ENCODE results near the gene MYL6B. TPM values are rescaled to one million over a fixed set of nuclear protein-coding genes. Genes with fewer than 3 reads are reported as not detected.
A peak's percentile ranks its signal among the peaks of the same experiment; 100 is the strongest.
"Not testable (repeated sequence)": the region's sequence is repeated elsewhere in the genome, so short reads cannot be mapped to it uniquely, and the experiment has no call there.

The MYL6B gene
- total RNA-seq, 3 donors from 2014 or later (not counting 1 experiment from before 2014, with no cell fraction given) = 6.7 to 8.9 (median 7.4) TPM

DNA sequence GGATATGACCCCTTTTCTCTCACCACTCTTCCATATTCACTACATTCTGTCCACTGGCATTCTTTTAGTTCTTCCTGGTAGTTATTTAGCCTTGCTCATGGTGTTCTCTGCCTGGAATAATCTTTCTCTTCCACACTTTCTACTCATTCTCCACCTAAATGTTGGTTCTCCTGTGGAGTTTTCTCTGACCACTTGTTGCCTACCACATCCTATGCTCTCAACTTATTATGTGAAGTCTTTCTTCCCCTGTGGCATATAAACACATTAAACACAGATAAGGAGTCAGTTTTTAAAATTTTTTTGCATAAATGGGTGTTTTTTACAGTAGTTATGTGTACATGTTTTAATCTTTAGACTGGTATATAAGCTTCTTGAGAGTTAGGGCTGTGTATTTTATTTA is 40.2 kb downstream of the MYL6B start:
- Mint-ChIP-seq H3K4me3 (peak overlapping the region; percentile 79), H3K4me1 (peaks cover 35 to 40% of the 10 kb centered on the region in 2 donors), H3K9me3 (no peaks in the 10 kb centered on the region), H3K27ac (peak overlapping the region; percentile 25 to 58), H3K27me3 (ENCODE audit: low read depth in 2 of 2) (no peaks in the 10 kb centered on the region), H3K36me3 (no peaks in the 10 kb centered on the region)
- TF ChIP-seq, protein P1, sequence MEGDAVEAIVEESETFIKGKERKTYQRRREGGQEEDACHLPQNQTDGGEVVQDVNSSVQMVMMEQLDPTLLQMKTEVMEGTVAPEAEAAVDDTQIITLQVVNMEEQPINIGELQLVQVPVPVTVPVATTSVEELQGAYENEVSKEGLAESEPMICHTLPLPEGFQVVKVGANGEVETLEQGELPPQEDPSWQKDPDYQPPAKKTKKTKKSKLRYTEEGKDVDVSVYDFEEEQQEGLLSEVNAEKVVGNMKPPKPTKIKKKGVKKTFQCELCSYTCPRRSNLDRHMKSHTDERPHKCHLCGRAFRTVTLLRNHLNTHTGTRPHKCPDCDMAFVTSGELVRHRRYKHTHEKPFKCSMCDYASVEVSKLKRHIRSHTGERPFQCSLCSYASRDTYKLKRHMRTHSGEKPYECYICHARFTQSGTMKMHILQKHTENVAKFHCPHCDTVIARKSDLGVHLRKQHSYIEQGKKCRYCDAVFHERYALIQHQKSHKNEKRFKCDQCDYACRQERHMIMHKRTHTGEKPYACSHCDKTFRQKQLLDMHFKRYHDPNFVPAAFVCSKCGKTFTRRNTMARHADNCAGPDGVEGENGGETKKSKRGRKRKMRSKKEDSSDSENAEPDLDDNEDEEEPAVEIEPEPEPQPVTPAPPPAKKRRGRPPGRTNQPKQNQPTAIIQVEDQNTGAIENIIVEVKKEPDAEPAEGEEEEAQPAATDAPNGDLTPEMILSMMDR (IDR thresholded peaks at IDR 0.05) = no peak
- Histone ChIP-seq H3K27me3 (ENCODE audit: control insufficient read depth, insufficient read depth, low read length) (no peaks in the 10 kb centered on the region), H3K27ac (ENCODE audit: low read length) (no peak overlapping the region), H3K36me3 (ENCODE audit: control insufficient read depth, insufficient read depth, low read length) (no peaks in the 10 kb centered on the region), H3K4me1 (ENCODE audit: control insufficient read depth, insufficient read depth, low read length) (peaks cover 23% of the 10 kb centered on the region), H3K9me3 (ENCODE audit: control insufficient read depth, insufficient read depth, low read length) (no peaks in the 10 kb centered on the region), H3K4me3 (ENCODE audit: low read length) (no peak overlapping the region)
- no peak for ATAC-seq
- intact Hi-C loops (cut with micrococcal nuclease) = loop anchor here (2.0 to 10.0 kb wide), 3 partner anchors 66 to 148 kb away; partner anchors contain the start of genes ANKRD52, CS and RPS26
- DNase-seq = no peak

DNA sequence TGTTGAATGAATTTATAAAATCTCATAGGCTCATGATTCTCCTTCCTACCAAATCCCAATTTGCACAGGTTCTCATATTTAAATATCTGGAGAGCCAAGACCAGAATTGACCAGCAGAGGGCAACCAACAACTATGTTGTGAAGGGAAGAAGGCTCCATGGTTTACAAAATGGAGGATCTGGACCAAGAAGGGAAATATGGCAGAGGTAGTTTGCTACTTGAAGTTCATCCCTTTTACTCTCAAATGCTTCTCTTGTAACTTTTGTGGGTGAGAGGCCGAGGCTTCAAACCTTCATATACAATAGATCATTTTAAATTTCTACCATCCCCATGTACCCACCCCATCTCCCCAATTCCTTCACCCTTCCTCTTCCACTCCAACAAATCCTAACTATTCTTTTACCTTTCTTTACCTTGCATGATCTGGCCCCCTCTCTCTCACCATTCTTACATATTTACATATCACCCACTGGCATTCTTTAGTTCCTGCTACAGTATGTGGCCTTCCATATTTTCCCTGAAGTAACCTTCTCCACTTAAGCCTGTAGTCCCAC is 40.7 kb downstream of the MYL6B start:
- intact Hi-C loops (cut with micrococcal nuclease) = loop anchor here (1.0 to 10.0 kb wide), 5 partner anchors 29 to 271 kb away; partner anchors contain the start of genes ANKRD52, CS and RPS26
- H3K4me3 ChIP-seq (ENCODE audit: low read length) = no peak overlapping the region
- H3K4me3 Mint-ChIP-seq = peak overlapping the region; percentile 79
- no peaks in the 10 kb centered on the region for H3K27me3 ChIP-seq (ENCODE audit: control insufficient read depth, insufficient read depth, low read length)
- ATAC-seq (peak in 2 of 3 donors; percentile 14 to 16), DNase-seq (peak; percentile 23 to 90)
- H3K4me1 ChIP-seq (ENCODE audit: control insufficient read depth, insufficient read depth, low read length) = peaks cover 18% of the 10 kb centered on the region
- no peaks in the 10 kb centered on the region for H3K27me3 Mint-ChIP-seq (ENCODE audit: low read depth in 2 of 2)
- 50% methylated on average over 1 of the region's 1 CpG for WGBS (ENCODE audit: insufficient coverage)
- peak overlapping the region; percentile 25 to 58 for H3K27ac Mint-ChIP-seq
- H3K36me3 ChIP-seq (ENCODE audit: control insufficient read depth, insufficient read depth, low read length) = no peaks in the 10 kb centered on the region
- no peak overlapping the region for H3K27ac ChIP-seq (ENCODE audit: low read length)
- no peaks in the 10 kb centered on the region for H3K9me3 ChIP-seq (ENCODE audit: control insufficient read depth, insufficient read depth, low read length)
- TF ChIP-seq, protein P1 (IDR thresholded peaks at IDR 0.05) = peak; percentile 76
- no peaks in the 10 kb centered on the region for H3K9me3 Mint-ChIP-seq
- H3K4me1 Mint-ChIP-seq = peaks cover 30 to 34% of the 10 kb centered on the region in 2 donors
- no peaks in the 10 kb centered on the region for H3K36me3 Mint-ChIP-seq

DNA sequence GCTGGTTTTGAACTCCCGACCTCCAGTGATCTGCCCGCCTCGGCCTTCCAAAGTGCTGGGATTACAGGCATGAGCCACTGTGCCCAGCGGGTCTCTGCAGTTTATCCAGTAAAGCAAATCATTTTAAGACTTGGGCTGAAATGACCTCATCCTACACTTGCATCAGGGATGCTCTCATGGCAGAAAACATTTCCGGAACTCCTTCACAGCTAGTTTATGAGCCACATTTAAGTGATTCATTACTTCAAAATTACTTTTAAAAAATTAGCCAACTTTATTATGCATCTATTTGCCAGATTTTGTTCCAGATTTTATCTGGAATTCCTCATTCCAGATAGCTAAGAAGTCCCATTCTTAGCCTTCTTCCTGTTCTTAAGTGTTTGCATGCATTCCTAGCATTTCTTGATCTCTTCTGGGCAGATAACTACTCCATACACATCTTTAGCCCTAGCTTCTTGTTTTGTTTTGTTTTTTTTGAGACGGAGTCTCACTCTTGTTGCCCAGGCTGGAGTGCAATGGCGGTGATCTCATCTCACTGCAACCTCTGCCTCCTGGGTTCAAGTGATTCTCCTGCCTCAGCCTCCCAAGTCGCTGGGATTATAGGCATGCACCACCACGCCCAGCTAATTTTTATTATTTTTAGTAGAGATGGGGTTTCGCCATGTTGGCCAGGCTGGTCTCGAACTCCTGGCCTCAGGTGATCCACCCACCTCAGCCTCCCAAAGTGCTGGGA is 44.6 kb downstream of the MYL6B start:
- H3K27me3 Mint-ChIP-seq (ENCODE audit: low read depth in 2 of 2); ATAC-seq; DNase-seq; H3K27me3 ChIP-seq (ENCODE audit: control insufficient read depth, insufficient read depth, low read length); H3K4me3 ChIP-seq (ENCODE audit: low read length); H3K9me3 Mint-ChIP-seq; H3K4me3 Mint-ChIP-seq; H3K27ac Mint-ChIP-seq; H3K36me3 Mint-ChIP-seq; H3K9me3 ChIP-seq (ENCODE audit: control insufficient read depth, insufficient read depth, low read length); H3K4me1 ChIP-seq (ENCODE audit: control insufficient read depth, insufficient read depth, low read length); H3K36me3 ChIP-seq (ENCODE audit: control insufficient read depth, insufficient read depth, low read length); H3K27ac ChIP-seq (ENCODE audit: low read length): not testable (repeated sequence)
- peaks cover 8 to 12% of the 10 kb centered on the region in 2 donors for H3K4me1 Mint-ChIP-seq
- intact Hi-C loops (cut with micrococcal nuclease) = loop anchor here (10.0 kb wide), 1 partner anchor 152 kb away; the partner anchor contains the start of gene RPS26
- 97% methylated on average over 8 of the region's 11 CpGs for WGBS (ENCODE audit: insufficient coverage)

DNA sequence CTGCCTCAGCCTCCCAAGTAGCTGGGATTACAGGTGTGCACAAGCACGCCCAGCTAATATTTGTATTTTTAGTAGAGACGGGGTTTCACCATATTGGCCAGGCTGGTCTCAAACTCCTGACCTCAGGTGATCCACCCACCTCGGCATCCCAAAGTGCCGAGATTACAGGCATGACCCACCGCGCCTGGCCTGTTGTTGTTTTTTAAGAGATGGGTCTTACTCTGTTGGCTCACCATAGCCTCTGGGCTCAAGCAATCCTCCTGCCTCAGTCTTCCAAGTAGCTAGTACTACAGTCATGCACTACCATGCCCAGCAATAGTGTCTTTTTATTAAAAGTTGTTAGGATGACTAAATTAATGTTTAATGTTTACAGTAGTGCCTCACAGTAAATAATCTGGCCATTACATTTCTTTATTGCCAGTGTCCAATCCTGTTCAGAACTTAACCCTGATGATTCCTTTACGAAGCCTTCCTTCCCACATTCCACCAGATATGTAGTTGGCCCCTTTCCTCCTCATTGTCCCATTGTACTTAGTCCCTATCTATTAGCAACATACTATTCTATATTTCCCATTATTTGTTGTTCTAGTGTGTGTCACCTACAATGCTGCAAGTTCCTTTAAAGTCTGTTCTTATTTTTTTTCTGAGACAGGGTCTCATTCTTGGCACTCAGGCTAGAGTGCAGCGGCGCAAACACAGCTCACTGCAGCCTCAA is 45.7 kb downstream of the MYL6B start:
- H3K4me3 Mint-ChIP-seq = no peak overlapping the region
- peaks cover 2 to 5% of the 10 kb centered on the region in 2 donors for H3K4me1 Mint-ChIP-seq
- no peaks in the 10 kb centered on the region for H3K9me3 ChIP-seq (ENCODE audit: control insufficient read depth, insufficient read depth, low read length)
- H3K4me3 ChIP-seq (ENCODE audit: low read length) = no peak overlapping the region
- H3K27ac ChIP-seq (ENCODE audit: low read length) = no peak overlapping the region
- ATAC-seq = no peak
- H3K36me3 ChIP-seq (ENCODE audit: control insufficient read depth, insufficient read depth, low read length) = no peaks in the 10 kb centered on the region
- DNase-seq = no peak
- no peaks in the 10 kb centered on the region for H3K4me1 ChIP-seq (ENCODE audit: control insufficient read depth, insufficient read depth, low read length)
- TF ChIP-seq, protein P1 (IDR thresholded peaks at IDR 0.05) = no peak
- 95% methylated on average over 9 of the region's 9 CpGs for WGBS (ENCODE audit: insufficient coverage)
- intact Hi-C loops (cut with micrococcal nuclease) = loop anchor here (10.0 kb wide), 1 partner anchor 153 kb away; the partner anchor contains the start of gene RPS26
- H3K27ac Mint-ChIP-seq = no peak overlapping the region
- H3K36me3 Mint-ChIP-seq = no peaks in the 10 kb centered on the region
- no peaks in the 10 kb centered on the region for H3K27me3 ChIP-seq (ENCODE audit: control insufficient read depth, insufficient read depth, low read length)
- H3K27me3 Mint-ChIP-seq (ENCODE audit: low read depth in 2 of 2) = no peaks in the 10 kb centered on the region
- H3K9me3 Mint-ChIP-seq = no peaks in the 10 kb centered on the region
